DMS114 treated with DMSO at 0.1 percent for 48 hours (cell line): ENCODE results near the gene JARID2.
"Not testable (repeated sequence)": the region's sequence is repeated elsewhere in the genome, so short reads cannot be mapped to it uniquely, and the experiment has no call there.

Source experiments
- DNase-seq: peaks from one replicate; lab custom pipeline; 2025; ENCODE audit not compliant: unreplicated experiment; lab: John Stamatoyannopoulos, UW

The JARID2 gene

GRCh38 chr6:15305909-15306308 is 60.0 kb downstream of the JARID2 start:
- no peak for DNase-seq

GRCh38 chr6:15308435-15309213 is 62.8 kb downstream of the JARID2 start:
- no peak for DNase-seq

- no peak for DNase-seq
Observed at GRCh38 chr6:15309611-15310283, 63.9 kb downstream of the JARID2 start.

GRCh38 chr6:15310680-15311079 is 64.8 kb downstream of the JARID2 start:
- no peak for DNase-seq

DNA sequence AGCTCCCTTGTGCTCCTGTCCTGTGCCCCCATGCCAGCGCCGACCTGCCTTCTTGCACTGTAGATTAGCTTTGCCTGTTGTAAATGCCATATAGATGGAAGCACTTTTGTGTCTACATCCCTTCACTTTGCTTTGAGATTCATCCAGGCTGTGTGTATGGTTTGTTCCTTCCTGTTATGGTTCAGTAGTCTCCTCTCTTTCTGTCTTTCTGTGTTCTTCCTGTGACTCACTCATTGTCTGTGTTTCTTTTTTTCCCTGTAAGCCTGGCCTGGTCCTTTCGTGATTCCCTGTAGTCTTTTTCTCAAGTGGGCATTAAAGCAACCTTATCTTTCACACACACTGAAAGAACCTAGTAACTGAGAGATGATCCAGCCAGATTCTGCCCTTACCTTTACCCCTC is 66.6 kb downstream of the JARID2 start:
- no peak for DNase-seq

- no peak for DNase-seq
Observed at GRCh38 chr6:15313367-15313766, 67.5 kb downstream of the JARID2 start.

- DNase-seq, result no peak
Observed at GRCh38 chr6:15316754-15317153, 70.9 kb downstream of the JARID2 start.

GRCh38 chr6:15317251-15317650 is 71.4 kb downstream of the JARID2 start:
- no peak for DNase-seq

GRCh38 chr6:15317934-15318902 is 72.3 kb downstream of the JARID2 start:
- no peak for DNase-seq

- no peak for DNase-seq
Observed at GRCh38 chr6:15319677-15320076, 73.8 kb downstream of the JARID2 start.

- no peak for DNase-seq
Observed at GRCh38 chr6:15320693-15321092, 74.8 kb downstream of the JARID2 start.

DNA sequence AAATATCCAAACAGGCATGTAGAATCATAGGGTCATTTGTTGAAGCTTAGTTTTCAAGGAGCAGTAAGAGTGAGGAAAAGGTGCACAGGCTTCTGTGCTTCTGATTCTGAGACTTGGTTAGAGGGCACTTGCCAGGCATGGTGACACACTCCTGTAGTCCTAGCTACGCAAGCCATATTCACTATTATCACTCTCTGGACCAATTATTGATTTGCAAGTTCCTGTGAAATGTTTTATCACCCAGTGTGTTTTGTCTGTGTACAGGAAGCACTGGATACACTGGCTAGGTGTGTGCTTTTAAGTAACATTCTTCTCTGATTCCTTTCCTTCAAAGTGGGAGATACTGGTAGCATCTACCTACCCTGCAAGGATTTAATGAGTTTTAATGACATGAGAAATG is 76.3 kb downstream of the JARID2 start:
- no peak for DNase-seq

DNA sequence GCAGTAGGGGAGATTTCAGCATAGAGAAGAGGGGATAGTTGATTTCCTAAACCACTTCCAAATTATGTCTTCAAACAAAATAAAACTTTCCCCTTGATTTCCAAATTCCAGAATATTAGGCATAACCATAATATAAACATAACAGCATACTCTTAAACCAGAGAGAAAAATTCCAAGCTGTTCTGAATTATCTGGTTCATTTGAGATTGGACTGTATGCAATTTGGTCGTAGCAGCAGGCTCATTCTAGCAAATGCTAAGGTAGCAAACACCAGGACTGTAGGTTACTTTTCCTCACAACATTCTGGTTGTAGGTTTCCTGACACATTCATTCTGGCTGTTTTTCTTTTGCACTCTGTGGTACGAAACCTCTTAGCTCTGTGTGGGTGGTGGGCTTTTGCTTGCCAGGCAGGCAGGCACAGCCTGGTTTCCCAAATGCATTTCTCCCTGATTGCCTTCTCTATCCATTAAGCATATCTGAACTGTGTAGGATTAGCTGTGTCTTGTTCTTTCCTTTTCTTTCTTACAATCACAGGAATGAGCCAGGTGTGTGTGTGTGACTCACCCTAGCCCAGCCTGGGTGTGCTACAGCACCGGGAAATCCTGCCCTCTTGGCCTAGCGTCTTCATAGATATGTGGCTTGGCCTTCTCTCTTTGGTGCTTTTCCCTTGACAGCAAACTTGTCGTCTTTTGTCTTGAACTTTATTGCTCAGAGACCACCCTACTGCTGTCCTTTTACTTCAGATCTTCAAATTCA is 77.1 kb downstream of the JARID2 start:
- no peak for DNase-seq

GRCh38 chr6:15323611-15324010 is 77.7 kb downstream of the JARID2 start:
- DNase-seq, result not testable (repeated sequence)

- no peak for DNase-seq
Observed at GRCh38 chr6:15324427-15324985, 78.6 kb downstream of the JARID2 start.

DNA sequence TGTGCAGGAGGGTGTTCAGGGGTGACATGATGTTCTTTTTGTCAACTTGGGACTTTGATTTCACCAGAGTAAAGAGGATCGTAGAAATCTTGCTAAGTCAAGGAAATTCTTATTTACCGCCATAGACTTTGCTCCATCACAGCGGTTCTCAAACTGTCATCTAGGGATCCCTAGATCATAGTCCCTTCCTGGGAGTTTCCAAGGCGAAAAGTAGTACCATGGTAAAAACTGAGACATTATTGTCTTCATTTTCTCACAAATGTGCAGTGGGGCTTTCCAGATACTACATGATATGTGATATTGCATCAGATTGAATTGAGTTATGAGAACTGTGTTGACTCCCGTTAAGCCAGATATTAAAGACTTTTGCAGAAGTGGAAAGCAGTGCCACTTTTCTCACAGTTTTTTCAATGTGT is 79.7 kb downstream of the JARID2 start:
- DNase-seq, result no peak

DNA sequence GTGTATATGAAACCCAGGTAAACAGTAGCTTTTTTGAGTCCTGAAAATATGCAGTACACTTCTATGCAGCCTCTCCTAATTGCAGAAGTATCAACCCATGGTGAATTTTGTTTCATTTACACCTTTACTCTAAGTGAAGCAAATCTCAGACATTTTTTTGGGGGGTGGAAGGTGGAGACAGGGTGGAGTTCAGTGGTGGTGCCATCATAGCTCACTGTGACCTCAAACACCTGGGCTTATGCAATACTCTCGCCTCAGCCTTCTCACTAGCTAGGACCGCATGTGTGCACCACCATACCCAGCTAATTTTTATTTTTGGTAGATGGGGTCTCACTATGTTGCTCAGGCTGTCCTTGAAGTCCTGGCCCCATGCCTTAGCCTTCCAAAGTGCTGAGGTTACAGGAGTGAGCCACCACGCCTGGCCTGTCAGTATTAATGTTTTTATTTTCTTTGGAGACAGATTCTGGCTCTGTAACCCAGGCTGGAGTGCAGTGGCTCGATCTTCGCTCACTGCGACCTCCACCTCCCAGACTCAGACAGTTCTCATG is 80.3 kb downstream of the JARID2 start:
- no peak for DNase-seq

DNA sequence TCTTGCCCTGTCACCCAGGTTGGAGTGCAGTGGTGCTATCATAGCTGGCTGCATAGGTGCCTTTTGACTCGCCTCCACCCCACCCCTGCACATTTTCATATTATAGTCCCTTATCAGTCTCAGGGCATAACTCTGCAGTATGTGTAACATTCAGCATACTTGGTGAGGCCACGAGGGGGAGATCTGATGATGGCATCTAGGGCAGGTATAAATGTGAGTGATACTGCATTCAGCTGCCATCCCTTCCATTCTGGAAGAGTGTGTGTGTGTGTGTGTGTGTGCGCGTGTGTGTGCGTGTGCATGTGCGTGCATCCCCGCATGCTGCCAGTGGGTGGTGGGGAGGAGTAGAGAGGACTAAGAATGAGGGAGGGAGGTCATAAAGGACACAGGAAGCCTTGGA is 81.4 kb downstream of the JARID2 start:
- DNase-seq, result no peak

GRCh38 chr6:15329197-15329671 is 83.4 kb downstream of the JARID2 start:
- DNase-seq, result no peak
